GM18873 (cell line): ENCODE results near the gene ENPEP.

Experiments
- ATAC-seq: cut with Tn5 transposase; IDR thresholded peaks from one replicate; pipeline ENCODE4 v1.9.1; 2021; ENCODE audit warnings: mild to moderate bottlenecking, moderate library complexity, moderate number of reproducible peaks; ENCODE audit not compliant: unreplicated experiment, low FRiP score

ENPEP gene

GRCh38 chr4:110596431-110596830, 120.5 kb downstream of the ENPEP start:
- ATAC-seq = no peak

GRCh38 chr4:110597582-110597981, 121.6 kb downstream of the ENPEP start:
- no peak for ATAC-seq

GRCh38 chr4:110602061-110602460, 126.1 kb downstream of the ENPEP start:
- ATAC-seq = no peak

GRCh38 chr4:110605077-110605476, 129.1 kb downstream of the ENPEP start:
- ATAC-seq = no peak

GRCh38 chr4:110609044-110609750, 133.2 kb downstream of the ENPEP start:
- ATAC-seq = no peak

- no peak for ATAC-seq
These were observed 134.6 kb downstream of the ENPEP start for GRCh38 chr4:110610620-110610939.

- ATAC-seq = peak; percentile 94
These were observed 135.2 kb downstream of the ENPEP start for GRCh38 chr4:110610940-110611831.

- ATAC-seq = no peak
These were observed 136.1 kb downstream of the ENPEP start for GRCh38 chr4:110611968-110612447.

GRCh38 chr4:110612631-110613269, 136.8 kb downstream of the ENPEP start:
- ATAC-seq = no peak

GRCh38 chr4:110613745-110614144, 137.8 kb downstream of the ENPEP start:
- no peak for ATAC-seq

GRCh38 chr4:110614173-110614963, 138.4 kb downstream of the ENPEP start:
- no peak for ATAC-seq
